Adrenal gland (tissue), 5 donors: ENCODE measurements around the gene CES1.

Experiments
- POLR2A ChIP-seq, 2 donors: fragments of 450-650 bp; IDR thresholded peaks; one replicate each; pipeline ENCODE4 v1.6.1; 2017; ENCODE audit warnings: antibody characterized with exemption in 2 of 2, mild to moderate bottlenecking in 2 of 2, moderate library complexity in 1 of 2
- TF ChIP-seq, protein P1 (sequence below), 6 experiments: fragments of 450-650 bp in 4 of 6; fragments of 200-600 bp in 2 of 6; sonication (generic) in 1 of 6; IDR thresholded peaks; 1 replicate in 5 of 6; 2 replicates in 1 of 6; pipeline versions ENCODE4 v1.5.1 to v1.8.0; 2016 to 2021; ENCODE audit warnings: antibody characterized with exemption in 6 of 6, mild to moderate bottlenecking in 2 of 6, moderate library complexity in 1 of 6
- donor health status: DM: no; HTN: no; CAD: no.

DNA sequence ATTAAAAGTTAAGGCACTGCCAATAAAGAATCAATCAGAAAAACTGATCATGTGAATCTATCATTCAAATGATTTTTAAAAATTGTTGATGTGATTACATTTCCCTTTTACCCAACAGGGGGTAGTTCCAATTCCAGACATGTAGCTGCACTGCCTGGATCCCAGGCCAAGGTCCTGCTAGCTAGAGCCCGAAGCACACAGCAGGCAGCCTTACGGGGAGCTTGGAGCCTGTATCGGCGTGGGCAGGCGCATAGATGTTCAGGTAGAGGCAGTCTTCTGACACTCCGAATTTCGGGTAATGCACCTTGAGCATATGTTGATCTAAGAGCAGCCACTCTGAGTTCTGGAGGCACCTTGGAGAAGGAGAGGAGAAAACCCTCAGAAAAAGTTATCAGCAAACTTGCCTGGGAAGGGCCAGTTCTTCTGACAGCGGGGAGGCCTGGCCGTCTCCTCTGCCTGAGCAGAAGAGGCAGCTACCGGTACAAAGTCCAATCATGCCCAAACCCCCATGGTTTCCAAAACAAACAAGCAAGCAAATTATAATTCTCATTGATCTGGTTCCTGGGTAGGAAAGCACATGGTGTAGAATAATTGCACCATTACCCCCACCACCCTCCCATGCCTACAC, 38.6 kb upstream of the CES1 start:
- TF ChIP-seq, protein P1, sequence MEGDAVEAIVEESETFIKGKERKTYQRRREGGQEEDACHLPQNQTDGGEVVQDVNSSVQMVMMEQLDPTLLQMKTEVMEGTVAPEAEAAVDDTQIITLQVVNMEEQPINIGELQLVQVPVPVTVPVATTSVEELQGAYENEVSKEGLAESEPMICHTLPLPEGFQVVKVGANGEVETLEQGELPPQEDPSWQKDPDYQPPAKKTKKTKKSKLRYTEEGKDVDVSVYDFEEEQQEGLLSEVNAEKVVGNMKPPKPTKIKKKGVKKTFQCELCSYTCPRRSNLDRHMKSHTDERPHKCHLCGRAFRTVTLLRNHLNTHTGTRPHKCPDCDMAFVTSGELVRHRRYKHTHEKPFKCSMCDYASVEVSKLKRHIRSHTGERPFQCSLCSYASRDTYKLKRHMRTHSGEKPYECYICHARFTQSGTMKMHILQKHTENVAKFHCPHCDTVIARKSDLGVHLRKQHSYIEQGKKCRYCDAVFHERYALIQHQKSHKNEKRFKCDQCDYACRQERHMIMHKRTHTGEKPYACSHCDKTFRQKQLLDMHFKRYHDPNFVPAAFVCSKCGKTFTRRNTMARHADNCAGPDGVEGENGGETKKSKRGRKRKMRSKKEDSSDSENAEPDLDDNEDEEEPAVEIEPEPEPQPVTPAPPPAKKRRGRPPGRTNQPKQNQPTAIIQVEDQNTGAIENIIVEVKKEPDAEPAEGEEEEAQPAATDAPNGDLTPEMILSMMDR (IDR thresholded peaks at IDR 0.05) = no peak
- no peak for TF ChIP-seq POLR2A (IDR thresholded peaks at IDR 0.05)
